Measurements from ENCODE around the gene FGD2.
"Not testable (repeated sequence)": the region's sequence is repeated elsewhere in the genome, so short reads cannot be mapped to it uniquely, and the experiment has no call there.

Gene FGD2

DNA sequence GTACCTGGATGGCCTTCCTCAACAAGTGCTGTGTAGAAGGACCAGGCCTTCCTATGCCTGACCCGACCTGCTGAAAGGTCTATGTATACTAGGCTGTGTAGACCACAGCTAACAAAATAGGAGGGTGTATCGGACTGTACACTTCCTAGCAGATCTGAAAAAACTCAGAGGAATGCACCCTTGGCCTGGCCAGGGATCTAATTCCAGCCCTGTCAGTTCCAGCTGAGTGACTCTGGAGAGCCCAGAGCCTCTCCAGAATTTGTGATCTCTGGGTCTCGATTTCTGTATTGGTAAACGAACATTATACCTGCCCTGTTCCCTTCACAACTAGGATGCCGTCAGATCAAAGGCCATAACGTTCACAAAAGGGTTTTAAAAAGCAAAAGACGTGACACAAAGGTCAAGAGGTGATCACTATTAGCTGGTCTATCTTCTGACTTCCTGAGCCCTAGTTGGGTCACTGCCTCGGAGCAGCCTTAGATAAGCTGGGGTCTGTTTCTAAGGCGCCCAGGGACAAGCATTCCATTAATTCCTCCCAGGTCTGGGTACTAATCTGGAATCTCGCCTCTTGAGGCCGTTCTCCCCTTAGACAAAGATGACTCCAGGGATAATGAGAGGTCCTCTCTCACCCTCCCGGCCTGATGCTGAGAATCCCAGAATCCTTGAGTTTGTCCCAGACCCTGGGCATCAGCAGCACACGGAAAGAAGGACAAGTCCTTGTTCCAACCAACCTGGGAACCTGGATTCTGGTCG is 33.4 kb upstream of the FGD2 start:
- DNase-seq, result no peak

DNA sequence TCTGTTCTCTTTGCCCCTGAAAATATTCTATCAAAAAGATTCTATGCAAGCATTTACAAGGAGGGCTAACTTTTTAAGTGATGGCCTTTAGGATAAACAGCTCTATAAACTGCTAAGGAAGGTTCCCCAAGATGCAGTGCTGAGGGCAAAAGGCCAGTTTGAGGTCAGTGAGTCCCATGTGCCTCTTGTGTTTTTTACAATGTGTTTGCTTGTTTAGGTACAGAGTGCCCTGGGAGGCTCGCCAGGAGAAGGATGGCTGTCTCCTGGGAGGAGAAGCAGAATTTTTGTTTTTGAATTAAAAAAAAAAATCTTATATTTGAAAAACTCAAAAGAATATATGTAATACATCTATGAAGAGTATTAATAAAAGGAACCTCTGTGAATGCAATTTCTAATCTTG is 32.3 kb upstream of the FGD2 start:
- DNase-seq, result no peak

DNA sequence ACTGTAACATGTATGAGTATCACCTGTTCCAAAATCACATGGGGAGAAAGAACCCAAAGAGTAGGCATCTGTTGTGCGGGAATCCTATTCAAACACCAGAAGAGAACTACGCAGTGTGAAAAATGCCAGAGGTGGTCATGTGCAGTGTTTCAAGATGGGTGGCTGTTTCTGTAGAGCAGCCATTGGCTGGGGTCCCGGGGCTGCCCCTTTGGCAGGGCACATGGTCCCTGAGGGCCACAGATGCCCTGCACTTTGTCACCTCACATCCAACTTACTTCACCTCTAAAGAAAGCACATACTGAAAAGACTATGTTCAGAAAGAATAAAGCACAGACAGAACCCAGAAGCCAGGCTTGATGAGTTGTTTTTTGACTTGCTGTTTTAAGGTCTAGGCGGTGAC is 31.8 kb upstream of the FGD2 start:
- no peak for DNase-seq

DNA sequence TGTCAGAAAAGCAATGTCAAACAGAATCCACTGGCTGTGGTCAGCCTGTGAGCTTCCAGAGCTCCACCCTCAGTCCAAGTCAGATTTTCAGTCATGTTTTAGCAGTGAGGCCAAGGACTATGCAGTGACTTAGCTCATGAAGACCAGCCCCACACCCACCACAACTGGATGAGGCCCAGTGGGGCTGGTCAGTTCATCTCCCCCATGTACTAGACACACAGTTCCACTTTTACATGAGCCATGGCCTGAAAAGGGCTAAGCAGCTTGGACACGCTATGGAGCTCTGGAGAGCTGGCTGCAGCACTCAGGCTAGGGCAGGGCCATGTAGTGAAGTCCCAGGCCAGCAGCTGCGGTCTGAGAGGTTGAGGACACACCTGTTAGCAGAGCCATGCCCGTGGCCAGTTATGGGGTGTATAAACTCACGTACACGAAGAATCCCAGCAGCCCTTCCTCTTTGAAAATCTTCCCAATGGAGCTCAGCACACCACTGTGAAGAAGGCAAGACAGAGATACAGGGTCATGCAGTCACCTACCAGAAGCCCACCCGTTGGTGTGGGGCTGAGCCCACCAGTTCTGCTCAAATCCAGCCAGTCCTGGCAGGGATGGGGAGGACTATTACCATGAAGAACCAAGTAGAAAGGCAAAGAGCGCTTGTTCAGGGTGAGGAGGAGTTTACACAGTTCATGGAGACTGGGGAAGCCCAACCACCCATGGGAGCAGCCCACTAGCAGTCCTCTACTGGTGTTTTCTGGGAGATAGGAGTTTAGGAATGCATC is 30.0 kb upstream of the FGD2 start:
- no peak for DNase-seq

DNA sequence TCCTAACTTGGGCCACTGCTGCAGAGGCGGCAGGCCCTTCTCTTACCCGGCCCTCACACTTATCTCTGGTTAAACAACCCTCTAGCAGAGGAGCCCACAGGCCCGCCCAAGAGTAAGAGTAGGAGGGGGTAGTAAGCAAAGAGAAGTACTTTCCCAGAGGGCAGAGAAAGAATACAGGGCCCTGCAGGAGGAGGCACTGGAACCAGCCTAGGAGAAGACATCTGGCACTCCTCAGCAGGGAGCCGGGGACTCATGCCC is 29.5 kb upstream of the FGD2 start:
- DNase-seq, result no peak

DNA sequence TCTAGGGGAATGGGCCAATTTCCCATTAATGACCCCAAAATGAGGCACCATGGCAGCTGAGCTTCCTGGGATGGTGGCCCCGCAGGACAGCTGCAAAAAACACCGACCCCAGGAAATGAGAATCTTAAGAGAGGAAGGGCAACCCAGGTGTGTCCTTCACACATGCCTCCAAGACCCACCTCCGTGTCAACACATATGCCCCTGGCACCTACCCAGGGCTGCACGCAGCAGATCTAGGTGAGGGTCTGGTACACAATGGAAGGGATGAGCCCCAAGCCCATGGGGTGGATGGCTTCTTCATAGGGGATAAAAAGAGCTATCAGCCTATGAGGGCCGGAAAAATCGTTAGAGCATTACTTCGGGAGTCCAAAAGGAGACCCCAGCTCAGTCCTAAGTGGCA is 28.9 kb upstream of the FGD2 start:
- DNase-seq, result no peak

DNA sequence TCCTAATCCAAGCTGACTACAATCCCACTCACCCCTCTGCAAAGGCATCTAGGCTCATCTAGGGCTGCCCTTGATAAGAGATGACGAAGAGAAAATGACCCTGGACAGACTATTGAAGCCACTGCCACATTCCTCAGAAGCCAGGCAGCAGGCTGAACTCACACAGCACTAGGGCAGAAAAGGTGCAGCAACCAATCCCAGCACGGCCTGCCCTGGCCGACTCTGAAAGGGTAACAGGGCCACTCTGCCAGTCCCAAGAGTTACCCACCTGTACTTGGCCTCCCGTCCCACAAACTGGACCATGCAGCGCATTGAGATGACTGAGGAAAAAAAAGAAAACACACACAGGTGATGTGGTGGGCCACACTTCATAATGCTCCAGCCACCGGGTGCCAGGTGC is 28.5 kb upstream of the FGD2 start:
- DNase-seq, result no peak

DNA sequence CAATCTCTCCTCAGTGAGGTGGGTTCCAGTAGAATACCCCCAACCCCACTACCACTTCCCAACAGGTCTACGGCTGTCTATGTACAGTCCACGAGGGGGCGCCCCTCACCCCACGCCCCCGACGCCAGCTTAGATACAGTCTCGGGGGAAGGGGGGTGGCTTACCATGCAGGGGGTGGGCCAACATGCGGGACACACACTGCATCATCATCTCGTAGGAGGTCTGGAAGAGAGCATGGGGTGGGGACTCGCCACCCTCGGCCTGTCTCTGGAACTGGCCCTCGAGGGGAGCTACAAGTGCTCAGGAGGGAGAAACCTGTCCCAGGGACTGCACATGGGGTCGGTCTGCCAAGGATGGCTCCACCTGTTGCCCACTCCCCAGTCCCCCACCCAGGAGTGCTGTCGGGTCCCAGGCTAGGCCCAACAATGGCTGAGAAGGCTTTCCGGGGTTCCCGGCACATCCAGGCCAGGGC is 27.9 kb upstream of the FGD2 start:
- no peak for DNase-seq

DNA sequence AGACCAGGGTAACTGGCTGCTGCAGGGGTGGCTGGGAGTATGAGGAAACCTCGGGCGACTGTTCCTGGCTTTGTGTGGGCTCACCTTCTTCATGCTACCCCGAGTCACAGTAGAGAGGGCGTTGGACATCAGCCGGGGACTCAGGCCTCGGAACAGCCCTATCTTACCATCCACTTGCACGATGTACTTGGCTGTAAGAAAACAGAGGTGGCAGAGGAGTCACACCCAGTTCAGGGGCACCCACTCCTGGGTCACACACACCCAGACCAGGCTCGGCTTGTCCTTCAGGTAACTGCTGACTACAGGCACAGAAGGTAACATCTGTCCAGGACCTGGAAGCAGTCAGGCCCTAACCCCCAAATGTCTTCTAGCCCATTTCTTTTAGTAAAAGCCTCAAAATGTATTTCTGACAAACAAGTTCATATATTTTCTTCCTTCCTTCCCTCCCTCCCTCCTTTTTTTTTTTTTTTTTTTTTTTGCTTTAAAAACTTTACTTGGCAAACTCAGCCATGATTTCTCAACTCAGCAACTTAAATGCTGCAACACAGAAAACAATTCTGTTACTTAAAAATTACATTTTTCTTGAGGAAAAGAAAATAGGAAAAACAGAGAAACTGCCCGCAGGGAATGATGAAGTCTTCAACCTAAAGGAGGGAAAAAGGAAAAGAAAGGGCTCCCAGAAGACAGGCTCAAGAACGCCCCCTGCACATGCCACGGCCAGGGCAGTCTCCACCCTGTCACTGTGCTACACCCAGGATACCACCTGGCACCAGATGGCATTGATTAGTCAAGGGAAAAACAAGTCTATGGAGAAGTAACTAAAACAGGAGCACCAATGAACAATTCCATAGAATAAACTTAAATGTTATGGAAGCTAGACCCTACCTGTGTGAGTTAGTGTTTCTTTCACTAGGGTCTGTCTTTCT is 26.8 kb upstream of the FGD2 start:
- no peak for DNase-seq

DNA sequence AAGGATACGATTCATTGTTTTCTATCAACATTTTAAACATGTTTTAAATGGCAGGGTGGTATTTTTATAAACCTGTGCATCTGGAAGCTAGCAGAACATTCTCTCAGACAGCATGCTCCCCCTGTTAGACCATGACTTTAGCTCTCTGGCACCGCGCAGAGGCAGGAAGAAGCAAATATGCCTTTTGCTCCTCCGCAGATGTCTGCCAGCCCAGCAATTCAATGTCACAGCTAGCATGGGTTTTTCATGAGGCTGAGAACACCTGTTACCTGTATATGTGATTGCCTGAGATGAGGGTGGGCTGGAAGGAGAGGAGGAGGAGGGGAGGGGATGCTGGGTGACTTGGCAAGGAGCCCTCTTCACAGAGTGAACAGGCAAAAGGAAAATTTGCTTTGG is 26.1 kb upstream of the FGD2 start:
- peak; percentile 46 for DNase-seq

DNA sequence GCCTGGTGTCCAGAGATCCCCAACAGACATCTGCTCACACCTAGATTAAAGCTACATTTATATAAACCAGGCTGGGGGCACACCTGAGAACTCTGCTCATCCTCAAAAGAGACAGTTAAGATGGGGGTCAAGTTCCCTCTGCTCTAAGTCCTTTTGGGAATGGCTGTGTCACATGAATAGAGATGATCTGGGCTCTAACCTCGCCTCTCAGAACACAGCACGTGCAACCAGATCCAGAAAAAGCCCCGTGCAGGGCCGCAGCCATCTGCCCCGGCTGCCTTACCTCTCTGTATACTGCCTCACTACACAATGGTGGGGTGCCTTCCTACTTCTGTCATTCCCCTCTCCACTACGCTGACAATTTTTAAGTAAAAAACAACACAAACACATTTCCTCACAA is 25.3 kb upstream of the FGD2 start:
- no peak for DNase-seq

DNA sequence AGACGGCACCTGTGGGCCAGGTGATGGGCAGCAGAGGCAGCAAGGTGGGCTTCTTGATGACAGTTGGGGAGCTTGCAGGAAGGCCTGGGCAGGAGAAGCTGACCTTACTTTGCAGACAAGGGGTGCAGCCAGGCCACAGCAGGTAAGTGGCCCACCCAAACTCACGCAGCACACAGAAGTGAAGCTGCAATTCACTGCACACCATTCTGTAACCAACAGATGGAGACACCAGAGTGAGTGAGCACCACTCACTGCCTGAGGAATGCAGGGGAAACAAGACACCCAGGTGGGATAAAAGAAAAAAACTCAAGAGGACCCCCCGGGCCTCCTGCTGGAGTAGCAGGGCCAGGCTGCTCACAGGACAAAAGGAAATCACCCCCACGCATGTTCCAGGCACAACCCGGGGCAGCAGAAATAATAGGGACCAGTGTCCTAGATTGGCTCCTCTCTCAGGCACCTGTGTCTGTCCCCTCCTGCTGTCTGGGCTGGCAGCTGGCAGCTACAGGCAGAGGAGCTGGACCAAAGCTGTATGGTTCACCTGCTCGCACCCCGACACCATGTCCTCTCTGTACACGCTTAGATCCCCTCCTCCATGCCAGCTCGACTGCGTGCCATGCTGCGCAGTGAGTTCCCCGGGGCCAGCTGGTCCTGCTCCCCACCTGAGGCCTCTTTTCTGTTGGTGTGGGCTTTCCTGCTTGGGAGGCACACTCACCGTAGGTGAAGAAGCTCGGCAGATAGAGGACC is 24.4 kb upstream of the FGD2 start:
- DNase-seq, result no peak

DNA sequence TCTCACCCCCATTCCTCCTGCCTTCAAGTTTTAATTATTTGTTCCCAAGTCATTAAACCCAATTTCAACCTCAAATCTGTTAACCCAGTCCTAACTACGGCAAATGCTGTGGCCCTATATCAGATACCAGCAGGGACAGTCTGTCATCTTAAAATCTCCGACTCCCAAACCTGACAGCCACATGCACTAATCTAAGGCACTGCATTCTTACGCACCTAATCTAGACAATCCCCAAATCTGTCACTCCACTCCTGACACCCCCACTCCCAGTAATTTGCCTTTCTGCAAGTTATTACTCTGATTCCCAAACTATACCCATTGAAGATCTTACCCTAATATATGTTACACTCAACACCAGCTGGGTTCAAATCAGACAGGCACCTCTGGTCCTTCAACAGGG is 21.9 kb upstream of the FGD2 start:
- DNase-seq, result no peak

DNA sequence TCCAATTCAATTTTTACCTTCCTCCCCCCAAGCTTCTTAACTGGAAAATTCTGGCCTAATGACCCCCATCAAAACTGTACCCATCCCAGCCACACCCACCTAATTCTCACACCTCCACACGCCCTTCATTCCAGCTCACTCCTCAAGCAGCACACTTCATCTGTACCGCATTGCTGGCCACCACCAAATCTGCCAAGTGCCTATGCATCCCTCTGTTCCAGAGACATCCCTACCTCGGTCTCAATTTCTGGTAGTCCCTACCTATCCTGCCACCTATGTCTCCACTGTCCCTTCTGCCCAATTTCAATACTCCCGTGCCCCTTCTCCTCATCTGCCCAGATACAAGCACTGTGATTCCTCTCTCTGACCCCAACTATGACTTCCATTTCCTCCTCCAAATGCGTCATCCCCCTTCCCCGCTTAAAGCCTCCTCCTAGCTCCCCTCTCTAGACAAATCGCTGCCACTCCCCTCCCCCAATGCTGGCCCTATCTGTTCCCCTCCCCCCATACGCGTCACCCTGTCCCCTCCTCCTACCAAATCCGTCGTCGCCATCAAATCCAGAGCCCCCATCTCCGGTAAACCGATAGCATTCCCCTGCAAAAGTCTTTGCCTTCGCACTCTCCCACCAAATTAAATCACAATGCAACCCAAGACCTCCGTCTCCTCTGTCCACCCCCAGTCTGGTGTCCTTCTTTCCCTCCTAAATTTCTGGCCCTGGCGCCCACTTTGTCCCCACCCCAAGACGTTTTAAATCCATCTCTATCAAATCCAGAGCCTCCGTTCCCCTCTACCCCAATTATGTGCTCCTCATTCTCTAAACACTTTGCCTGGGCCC is 20.7 kb upstream of the FGD2 start:
- DNase-seq, result peak; percentile 79

DNA sequence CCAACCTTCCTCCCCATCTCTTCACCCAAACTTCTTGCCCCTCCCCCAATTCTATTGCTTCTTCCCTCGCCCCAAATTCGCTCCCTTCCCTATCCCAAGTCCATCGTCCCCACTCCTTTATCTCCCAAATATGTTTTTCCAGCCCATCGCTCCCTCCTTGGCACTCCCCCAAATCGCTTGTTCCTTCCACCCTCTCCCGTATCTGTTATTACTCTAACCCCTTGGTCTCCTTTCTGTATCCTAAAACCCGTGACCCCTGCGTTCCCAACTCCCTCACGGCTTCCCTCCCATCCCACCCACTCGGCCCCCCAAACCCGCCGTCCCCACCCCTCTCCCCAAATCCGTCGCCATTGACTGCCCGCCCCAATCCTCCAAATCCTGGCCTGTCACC is 20.0 kb upstream of the FGD2 start:
- DNase-seq, result no peak

DNA sequence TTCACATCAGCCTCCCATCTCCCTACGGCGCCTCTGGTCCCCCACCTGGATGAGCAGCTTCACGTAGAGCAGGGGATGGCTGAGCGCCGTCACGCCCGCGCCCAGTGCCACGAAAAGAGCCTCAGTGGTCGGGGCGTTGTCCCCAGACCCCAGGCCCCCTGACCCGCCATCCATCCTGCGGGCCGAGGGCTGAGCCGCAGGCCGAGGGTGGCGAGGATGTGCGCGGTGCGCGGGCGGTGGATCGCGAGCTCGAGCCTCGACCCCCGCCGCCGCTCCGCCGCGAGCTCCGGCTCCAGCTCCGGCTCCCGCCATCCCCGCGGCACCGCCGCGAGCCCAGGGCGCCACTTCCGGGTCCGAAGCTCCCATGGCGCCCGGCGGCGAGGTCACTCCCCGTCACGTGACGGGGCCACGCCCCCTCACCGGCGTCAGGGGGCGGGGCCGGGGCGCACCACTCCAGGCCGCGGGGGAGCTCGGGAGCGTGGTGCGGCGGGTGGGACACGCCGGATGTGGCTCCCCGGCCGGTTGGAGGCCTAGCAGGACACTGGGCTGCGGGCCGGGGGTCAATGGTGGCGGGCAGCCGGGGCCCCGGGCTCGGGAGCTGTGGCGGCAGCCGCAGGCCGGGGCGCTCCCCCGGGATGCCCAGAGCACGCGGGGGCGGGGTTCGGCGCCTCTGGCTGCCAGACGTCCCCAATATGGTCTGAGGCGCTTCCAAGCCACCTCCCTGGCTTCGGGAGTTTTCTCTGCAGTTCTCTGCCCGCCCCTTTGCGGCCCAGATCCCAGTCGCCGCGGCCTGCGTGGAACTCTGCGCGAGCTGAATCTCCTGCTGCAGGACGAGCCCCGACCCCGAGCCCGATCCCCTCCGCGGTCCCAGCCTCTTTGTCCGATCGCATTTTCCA is 19.4 kb upstream of the FGD2 start, which contains the start of gene MTCH1:
TSS of gene MTCH1 (minus strand) at position 389 of the 896 bp plus-strand sequence. CDS start at position 366, 23 bp downstream.
- peak; percentile 90 for DNase-seq

DNA sequence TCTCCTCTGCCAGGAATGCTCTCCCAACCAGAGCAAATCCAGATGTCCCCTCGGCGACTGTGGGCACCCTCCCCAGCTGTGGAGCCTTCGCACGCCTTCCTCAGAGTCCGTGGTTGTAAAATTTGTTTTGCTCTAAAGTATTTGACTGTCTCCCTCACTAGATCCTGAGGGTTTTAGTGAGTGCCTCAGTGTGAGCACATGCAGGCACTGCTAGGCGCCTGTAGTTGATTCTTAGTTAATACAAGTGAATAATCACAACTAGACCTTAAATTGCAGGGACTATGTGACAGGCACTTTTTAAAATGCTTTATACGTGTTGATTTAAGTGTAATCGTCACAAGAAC is 18.8 kb upstream of the FGD2 start:
- peak; percentile 25 for DNase-seq

DNA sequence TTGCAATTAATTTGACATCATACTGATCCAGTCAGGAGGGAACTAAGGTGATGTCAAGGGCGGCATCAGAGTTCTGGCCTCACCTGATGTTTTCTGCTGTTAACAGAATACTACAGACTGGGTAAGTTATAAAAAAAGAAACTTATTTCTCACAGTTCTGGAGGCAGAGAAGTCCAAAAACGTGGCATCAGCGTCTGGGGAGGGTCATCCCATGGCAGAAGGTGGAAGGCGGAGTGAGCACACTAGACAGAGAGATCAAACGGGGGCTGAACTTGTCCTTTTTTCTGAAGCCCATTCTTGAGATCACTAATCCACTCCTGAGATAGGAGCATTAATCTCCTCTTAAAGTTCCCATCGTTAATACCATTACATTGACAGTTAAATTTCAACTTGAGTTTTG is 16.2 kb upstream of the FGD2 start:
- no peak for DNase-seq

DNA sequence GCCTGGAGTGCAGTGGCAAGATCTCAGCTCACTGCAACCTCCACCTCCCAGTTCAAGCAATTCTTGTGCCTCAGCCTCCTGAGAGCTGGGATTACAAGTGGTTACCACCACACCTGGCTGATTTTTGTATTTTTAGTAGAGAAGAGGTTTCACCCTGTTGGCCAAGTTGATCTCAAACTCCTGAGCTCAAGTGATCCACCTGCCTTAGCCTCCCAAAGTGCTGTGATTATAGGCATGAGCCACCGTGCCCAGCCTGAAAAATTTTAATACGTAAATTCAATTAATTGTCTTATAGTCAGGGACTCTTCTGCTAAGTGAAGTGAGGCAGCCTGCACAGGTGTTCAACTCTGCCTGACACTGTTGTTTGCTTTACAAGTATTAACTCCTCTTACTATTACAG is 15.1 kb upstream of the FGD2 start:
- DNase-seq, result not testable (repeated sequence)

DNA sequence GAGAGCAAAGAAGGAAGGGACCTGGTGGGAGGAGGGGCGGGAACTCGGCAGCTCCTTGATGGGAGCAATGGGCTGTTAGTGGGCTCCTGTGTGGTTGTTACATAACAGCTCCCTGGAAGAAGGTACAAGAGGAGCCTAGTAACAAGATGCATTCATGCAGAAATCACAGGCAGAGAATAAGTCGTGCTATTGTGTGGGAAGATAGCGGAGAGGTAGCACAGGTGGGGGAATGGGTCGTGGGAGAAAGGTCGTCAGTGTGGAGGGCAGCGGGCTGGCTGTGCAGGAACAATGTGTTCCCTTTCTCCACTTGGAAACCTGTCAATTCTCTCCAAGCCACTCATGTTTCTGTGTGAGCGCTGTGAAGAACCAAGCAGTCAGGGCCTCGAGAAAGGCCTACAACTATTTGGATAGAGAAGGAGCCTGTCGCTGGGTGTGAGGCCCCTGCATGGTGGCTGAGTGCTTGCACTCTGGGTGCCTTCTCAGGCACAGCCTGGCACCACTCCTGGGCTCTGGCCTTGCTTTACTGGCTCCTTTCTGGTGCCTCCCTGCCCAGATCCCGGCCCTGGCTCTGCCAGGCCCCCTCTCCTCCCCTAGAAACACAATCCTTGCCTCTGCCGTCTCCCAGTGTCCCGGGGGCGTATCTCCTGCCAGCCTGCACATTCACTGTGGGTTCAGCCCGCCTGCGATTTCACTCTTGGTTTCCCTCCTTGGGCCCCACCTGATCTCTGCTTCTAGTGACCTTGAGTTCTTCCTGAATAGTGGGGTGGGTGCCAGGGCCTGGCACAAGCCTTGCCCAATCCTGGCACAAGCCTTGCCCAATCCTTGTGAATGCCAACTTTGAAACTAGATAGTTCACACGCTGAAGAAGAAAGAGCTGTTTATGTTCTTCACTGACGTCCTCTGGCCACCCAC is 7.4 kb upstream of the FGD2 start:
- DNase-seq, result no peak
